M059J (cell line): ENCODE measurements around the gene ACAT2. TPM values are rescaled to one million over a fixed set of nuclear protein-coding genes. Genes with fewer than 3 reads are reported as not detected.
"Not testable (repeated sequence)": the region's sequence is repeated elsewhere in the genome, so short reads cannot be mapped to it uniquely, and the experiment has no call there.

ENCODE experiments used
- DNase-seq: peaks from one replicate; pipeline ENCODE4 v3.0.0-alpha.2; 2012; ENCODE audit warnings: low read depth
- total RNA-seq: library from RNA; depleted of rRNA; stranded (reverse); fragments of >200 nt; shearing (Covaris generic); gene quantifications from 2 replicates; pipeline ENCODE4 v1.2.3, GENCODE V29; 2014; rRNA removed

The ACAT2 gene
- 49.6 and 75.8 TPM in 2 replicates for total RNA-seq

GRCh38 chr6:159761873-159762680 lies at the start of gene ACAT2:
Gene ACAT2 (plus strand): TSS chr6:159762045. CDS start chr6:159762088, 43 bp downstream.
- DNase-seq = peak; percentile 93

- not testable (repeated sequence) for DNase-seq
Observed at GRCh38 chr6:159712389-159712788, 49.5 kb upstream of the ACAT2 start.

- no peak for DNase-seq
Observed at GRCh38 chr6:159713984-159714383, 47.9 kb upstream of the ACAT2 start.

- DNase-seq = no peak
Observed at GRCh38 chr6:159714404-159714803, 47.4 kb upstream of the ACAT2 start.

- DNase-seq = peak; percentile 12
Observed at GRCh38 chr6:159715166-159715565, 46.7 kb upstream of the ACAT2 start.

GRCh38 chr6:159715605-159716004 lies 46.2 kb upstream of the ACAT2 start:
- no peak for DNase-seq

- DNase-seq = peak; percentile 89
Observed at GRCh38 chr6:159716247-159717096, 45.4 kb upstream of the ACAT2 start.

- DNase-seq = no peak
Observed at GRCh38 chr6:159718634-159719033, 43.2 kb upstream of the ACAT2 start.

GRCh38 chr6:159719287-159719686 lies 42.6 kb upstream of the ACAT2 start:
- no peak for DNase-seq

GRCh38 chr6:159720708-159721107 lies 41.1 kb upstream of the ACAT2 start:
- DNase-seq = peak; percentile 49

- not testable (repeated sequence) for DNase-seq
Observed at GRCh38 chr6:159721981-159722380, 39.9 kb upstream of the ACAT2 start.

- no peak for DNase-seq
Observed at GRCh38 chr6:159722655-159723054, 39.2 kb upstream of the ACAT2 start.

GRCh38 chr6:159723259-159723658 lies 38.6 kb upstream of the ACAT2 start:
- DNase-seq = no peak

GRCh38 chr6:159724778-159725177 lies 37.1 kb upstream of the ACAT2 start:
- DNase-seq = no peak

GRCh38 chr6:159725208-159725607 lies 36.6 kb upstream of the ACAT2 start:
- not testable (repeated sequence) for DNase-seq

GRCh38 chr6:159726255-159726917 lies 35.5 kb upstream of the ACAT2 start:
- no peak for DNase-seq

- DNase-seq = peak; percentile 94
Observed at GRCh38 chr6:159726918-159727716, 34.7 kb upstream of the ACAT2 start, which contains the start of gene WTAP. Gene WTAP (plus strand): TSS chr6:159727506. CDS start chr6:159736266, 8,760 bp downstream.

GRCh38 chr6:159727717-159728445 lies 34.0 kb upstream of the ACAT2 start:
- peak; percentile 53 for DNase-seq

- DNase-seq = peak; percentile 22
Observed at GRCh38 chr6:159728531-159728964, 33.3 kb upstream of the ACAT2 start.

- peak; percentile 12 for DNase-seq
Observed at GRCh38 chr6:159729598-159730331, 32.1 kb upstream of the ACAT2 start.
